Right atrium auricular region (tissue), 2 donors: ENCODE data around the gene ARHGEF10L. TPM values are rescaled to one million over a fixed set of nuclear protein-coding genes. Genes with fewer than 3 reads are reported as not detected.

Source experiments
- DNase-seq: peaks from one replicate; pipeline ENCODE4 v3.0.0-alpha.2; 2019; ENCODE audit warnings: low spot score
- H3K27ac ChIP-seq, 2 donors: fragments of 200-600 bp; sonication (generic); 1 replicate in 1 of 2; 2 replicates in 1 of 2; pipeline ENCODE4 v1.5.1; 2016 to 2019
- H3K27me3 ChIP-seq, 2 donors: fragments of 200-600 bp; sonication (generic); one replicate each; pipeline versions ENCODE4 v1.5.1 to v1.6.0; 2017 to 2019
- H3K36me3 ChIP-seq: fragments of 200-600 bp; sonication (generic); one replicate; pipeline ENCODE4 v1.5.1; 2016
- H3K4me1 ChIP-seq, 2 donors: fragments of 200-600 bp; sonication (generic); one replicate each; pipeline versions ENCODE4 v1.5.1 to v1.6.0; 2017 to 2019
- H3K4me3 ChIP-seq, 2 donors: fragments of 200-600 bp; sonication (generic); 1 replicate in 1 of 2; 2 replicates in 1 of 2; pipeline ENCODE4 v1.5.1; 2017 to 2019; ENCODE audit warnings: mild to moderate bottlenecking in 1 of 2, moderate library complexity in 1 of 2
- H3K9me3 ChIP-seq, 2 donors: fragments of 200-600 bp; sonication (generic); one replicate each; pipeline ENCODE4 v1.5.1; 2019
- CTCF ChIP-seq, 2 donors: fragments of 200-600 bp; sonication (generic); IDR thresholded peaks; one replicate each; pipeline ENCODE4 v1.5.1; 2019; ENCODE audit warnings: antibody characterized with exemption in 2 of 2
- total RNA-seq, 2 donors: library from RNA; depleted of rRNA; stranded (reverse); fragments of >200 nt; gene quantifications; one replicate each; pipeline ENCODE4 v1.1.0, GENCODE V29; 2016

The ARHGEF10L gene
- total RNA-seq, 2 donors from 2014 or later: 49.3 to 52.2 TPM

GRCh38 chr1:17655922-17656321 lies 116.4 kb downstream of the ARHGEF10L start:
- peaks cover 80% of the 10 kb centered on the region for H3K36me3 ChIP-seq

DNA sequence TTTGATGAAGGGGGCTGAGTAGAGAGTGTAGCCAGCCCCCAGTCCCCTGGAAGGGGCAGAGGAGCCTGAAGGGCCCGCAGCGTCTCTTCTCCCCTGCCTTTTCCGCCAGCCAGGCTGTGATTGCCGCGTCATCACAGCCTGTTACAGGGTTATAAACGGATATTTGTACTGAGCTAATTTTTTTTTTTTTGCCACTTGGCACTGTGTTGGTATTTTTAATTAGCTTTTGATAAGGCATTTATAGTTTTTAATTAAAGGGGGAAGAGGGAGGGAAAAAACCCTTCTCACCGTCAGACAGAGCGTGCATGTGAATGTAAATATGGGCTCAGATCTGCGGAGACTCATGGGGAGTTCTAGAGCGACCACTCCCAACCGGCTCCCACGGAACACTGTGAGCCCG lies 117.9 kb downstream of the ARHGEF10L start:
- peaks cover 71% of the 10 kb centered on the region for H3K36me3 ChIP-seq
- no peak for TF ChIP-seq CTCF (IDR thresholded peaks at IDR 0.05)
- H3K27me3 ChIP-seq: no peaks in the 10 kb centered on the region
- peaks cover 0 to 14% of the 10 kb centered on the region in 2 donors for H3K4me1 ChIP-seq
- no peak for DNase-seq
- H3K27ac ChIP-seq: no peak overlapping the region
- no peaks in the 10 kb centered on the region for H3K9me3 ChIP-seq
- H3K4me3 ChIP-seq: no peak overlapping the region

More at GRCh38 chr1:17655922-17656321, 116.4 kb downstream of the ARHGEF10L start:
- Histone ChIP-seq H3K27me3 (no peaks in the 10 kb centered on the region), H3K9me3 (no peaks in the 10 kb centered on the region), H3K27ac (no peak overlapping the region), H3K4me1 (peaks cover 0 to 14% of the 10 kb centered on the region in 2 donors), H3K4me3 (no peak overlapping the region)
- no peak for DNase-seq
- TF ChIP-seq CTCF (IDR thresholded peaks at IDR 0.05): no peak

DNA sequence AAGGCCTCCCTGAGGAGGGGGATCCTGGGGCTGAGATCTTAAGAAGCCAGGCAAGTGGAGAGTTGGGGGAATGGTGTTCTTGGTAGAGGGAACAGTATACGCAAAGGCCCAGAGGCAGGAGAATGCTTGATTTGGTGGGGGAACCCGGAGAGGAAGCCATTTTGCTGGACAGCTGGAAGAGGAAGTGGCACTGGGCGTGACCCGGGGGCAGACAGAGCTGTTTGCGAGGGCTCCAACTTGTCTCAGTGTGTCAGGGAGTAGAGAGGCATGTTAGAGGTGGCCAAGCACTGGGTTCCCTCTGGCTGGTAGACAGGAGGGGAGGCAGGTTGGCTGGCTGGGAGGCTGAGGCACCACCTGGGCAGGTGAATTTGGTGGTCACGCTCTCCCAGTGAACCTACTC lies 119.3 kb downstream of the ARHGEF10L start:
- no peak overlapping the region for H3K4me3 ChIP-seq
- H3K27ac ChIP-seq: no peak overlapping the region
- H3K4me1 ChIP-seq: peaks cover 0 to 6% of the 10 kb centered on the region in 2 donors
- peaks cover 69% of the 10 kb centered on the region for H3K36me3 ChIP-seq
- H3K27me3 ChIP-seq: no peaks in the 10 kb centered on the region
- no peaks in the 10 kb centered on the region for H3K9me3 ChIP-seq
- TF ChIP-seq CTCF (IDR thresholded peaks at IDR 0.05): no peak
- no peak for DNase-seq

GRCh38 chr1:17661546-17662157 lies 122.2 kb downstream of the ARHGEF10L start:
- TF ChIP-seq CTCF (IDR thresholded peaks at IDR 0.05): peak; percentile 62 to 90
- H3K9me3 ChIP-seq: no peaks in the 10 kb centered on the region
- H3K27ac ChIP-seq: no peak overlapping the region
- no peak overlapping the region for H3K4me3 ChIP-seq
- no peaks in the 10 kb centered on the region for H3K27me3 ChIP-seq
- no peak for DNase-seq
- peaks cover 71% of the 10 kb centered on the region for H3K36me3 ChIP-seq
- H3K4me1 ChIP-seq: no peaks in the 10 kb centered on the region

DNA sequence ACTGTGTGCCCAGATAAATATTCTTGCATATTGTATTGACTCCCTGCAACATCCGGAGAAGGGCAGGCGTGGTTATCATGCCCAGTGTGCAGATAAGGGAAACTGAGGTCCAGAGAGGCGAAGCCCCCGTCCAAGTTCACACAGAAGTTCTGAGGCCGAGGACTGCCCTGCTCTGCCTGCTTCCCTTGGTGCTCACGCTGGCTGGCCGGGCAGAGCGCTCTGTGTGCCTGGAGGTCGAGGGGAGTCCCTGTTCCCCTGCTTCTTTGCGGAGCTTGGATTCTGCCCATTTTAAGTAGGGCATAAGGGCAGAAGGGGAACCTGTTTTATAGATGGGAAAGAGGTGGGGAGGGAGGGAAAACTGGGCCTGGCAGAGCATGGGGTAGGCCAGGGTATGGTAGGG lies 122.8 kb downstream of the ARHGEF10L start:
- no peak overlapping the region for H3K27ac ChIP-seq
- H3K27me3 ChIP-seq: no peaks in the 10 kb centered on the region
- H3K36me3 ChIP-seq: peaks cover 65% of the 10 kb centered on the region
- H3K4me1 ChIP-seq: no peaks in the 10 kb centered on the region
- DNase-seq: no peak
- H3K4me3 ChIP-seq: no peak overlapping the region
- no peak for TF ChIP-seq CTCF (IDR thresholded peaks at IDR 0.05)
- no peaks in the 10 kb centered on the region for H3K9me3 ChIP-seq

- Histone ChIP-seq H3K4me3 (no peak overlapping the region), H3K4me1 (no peaks in the 10 kb centered on the region), H3K9me3 (no peaks in the 10 kb centered on the region), H3K36me3 (peaks cover 64% of the 10 kb centered on the region), H3K27me3 (no peaks in the 10 kb centered on the region), H3K27ac (no peak overlapping the region)
- DNase-seq: no peak
- TF ChIP-seq CTCF (IDR thresholded peaks at IDR 0.05): no peak
Observed at GRCh38 chr1:17662786-17663185, 123.3 kb downstream of the ARHGEF10L start.
